HG03066 (cell line): ENCODE results near the gene RAB18.
"Not testable (repeated sequence)": the region's sequence is repeated elsewhere in the genome, so short reads cannot be mapped to it uniquely, and the experiment has no call there.

ENCODE experiments used
- ATAC-seq: cut with Tn5 transposase; IDR thresholded peaks from one replicate; pipeline ENCODE4 v1.9.1; 2021; ENCODE audit warnings: low read depth; ENCODE audit not compliant: unreplicated experiment

The RAB18 gene

GRCh38 chr10:27504007-27504807, at the start of gene RAB18:
RAB18 (plus strand) TSS chr10:27504304; CDS start chr10:27504370, 66 bp downstream.
- ATAC-seq, result peak; percentile 95

DNA sequence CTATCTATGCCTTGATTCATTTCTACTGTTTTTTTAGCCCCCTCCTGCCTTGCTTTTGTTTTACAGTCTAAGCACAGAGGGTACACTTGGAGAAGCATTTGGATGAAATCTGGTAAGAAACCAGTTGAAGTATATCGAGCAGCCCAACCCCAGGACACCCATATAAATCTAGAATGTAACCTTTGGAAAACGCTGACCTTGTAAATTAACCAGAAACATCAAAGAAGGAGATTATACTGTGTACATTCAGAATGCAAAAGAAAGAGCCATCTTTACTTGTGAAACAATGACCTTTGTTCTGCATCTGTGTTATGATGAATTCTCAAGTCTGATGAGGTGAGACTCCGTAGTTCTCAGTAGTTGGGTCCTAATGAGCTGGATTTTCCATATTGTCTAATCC, 49.3 kb upstream of the RAB18 start:
- ATAC-seq, result no peak

GRCh38 chr10:27457261-27457945, 46.7 kb upstream of the RAB18 start:
- no peak for ATAC-seq

DNA sequence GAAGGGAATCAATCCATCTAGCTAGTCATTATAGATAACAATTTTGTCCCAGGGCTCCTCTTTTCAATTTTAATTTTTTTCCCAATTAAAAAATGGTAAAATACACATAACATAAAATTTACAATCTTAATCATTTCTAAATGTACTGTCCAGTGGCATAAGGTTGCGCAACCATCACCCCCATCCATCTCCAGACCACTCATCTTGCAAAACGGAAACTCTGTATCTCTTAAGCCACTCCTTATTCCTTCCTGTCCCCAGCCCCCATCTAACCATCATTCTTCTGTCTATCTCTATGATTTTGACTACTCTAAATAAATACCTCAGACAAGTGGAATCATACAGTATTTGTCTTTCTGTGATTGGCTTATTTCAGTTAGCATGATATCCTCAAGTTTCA, 46.1 kb upstream of the RAB18 start:
- ATAC-seq, result no peak

- ATAC-seq, result no peak
These were observed 42.8 kb upstream of the RAB18 start for GRCh38 chr10:27461312-27461711.

- ATAC-seq, result no peak
These were observed 40.1 kb upstream of the RAB18 start for GRCh38 chr10:27463961-27464360.

DNA sequence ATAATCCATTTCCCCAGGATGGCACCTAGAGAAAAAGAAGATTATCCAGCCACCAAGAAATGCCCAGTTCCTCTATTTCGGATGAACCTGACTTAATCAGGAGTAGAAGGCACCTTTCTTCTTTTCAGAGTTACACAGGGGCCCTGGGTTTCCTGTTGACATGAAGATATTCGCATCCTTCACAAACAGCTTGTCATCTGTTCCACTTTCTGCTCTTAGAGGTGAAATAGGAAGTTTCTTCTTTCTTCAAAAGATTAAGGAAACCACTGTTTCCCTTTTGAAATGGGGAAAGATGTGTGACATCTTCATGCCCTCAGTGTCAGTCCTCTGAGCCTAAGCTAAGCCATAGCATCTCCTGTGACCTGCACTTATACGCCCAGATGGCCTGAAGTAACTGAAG, 39.1 kb upstream of the RAB18 start:
- no peak for ATAC-seq

DNA sequence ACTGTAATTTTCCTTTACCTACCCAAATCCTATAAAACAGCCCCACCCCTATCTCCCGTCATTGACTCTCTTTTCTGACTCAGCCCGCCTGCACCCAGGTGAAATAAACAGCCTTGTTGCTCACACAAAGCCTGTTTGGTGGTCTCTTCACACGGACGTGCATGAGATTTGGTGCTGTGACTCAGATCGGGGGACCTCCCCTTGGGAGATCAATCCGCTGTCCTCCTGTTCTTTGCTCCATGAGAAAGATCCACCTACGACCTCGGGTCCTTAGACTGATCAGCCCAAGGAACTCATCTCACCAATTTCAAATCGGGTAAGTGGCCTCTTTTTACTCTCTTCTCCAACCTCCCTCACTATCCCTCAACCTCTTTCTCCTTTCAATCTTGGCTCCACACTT, 38.5 kb upstream of the RAB18 start:
- ATAC-seq, result not testable (repeated sequence)

GRCh38 chr10:27470885-27471284, 33.2 kb upstream of the RAB18 start:
- no peak for ATAC-seq

- ATAC-seq, result no peak
These were observed 29.4 kb upstream of the RAB18 start for GRCh38 chr10:27474741-27475140.

GRCh38 chr10:27479016-27479415, 25.1 kb upstream of the RAB18 start:
- ATAC-seq, result no peak

DNA sequence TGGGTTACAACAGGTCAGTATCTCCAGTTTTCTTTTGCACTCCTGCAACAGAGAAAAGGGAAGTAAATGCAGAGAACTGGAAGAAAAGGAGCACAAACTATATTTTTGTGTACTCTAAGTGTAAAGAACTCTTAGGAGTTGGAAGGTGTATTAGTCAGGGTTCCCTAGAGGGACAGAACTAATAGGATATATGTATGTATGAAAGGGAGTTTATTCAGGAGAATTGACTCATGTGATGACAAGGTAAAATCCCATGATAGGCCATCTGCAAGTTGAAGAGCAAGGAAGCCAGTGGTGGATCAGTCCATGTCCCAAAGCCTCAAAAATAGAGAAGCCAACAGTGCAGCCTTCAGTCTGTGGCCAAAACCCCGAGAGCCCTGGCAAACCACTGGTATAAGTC, 22.6 kb upstream of the RAB18 start:
- ATAC-seq, result no peak

DNA sequence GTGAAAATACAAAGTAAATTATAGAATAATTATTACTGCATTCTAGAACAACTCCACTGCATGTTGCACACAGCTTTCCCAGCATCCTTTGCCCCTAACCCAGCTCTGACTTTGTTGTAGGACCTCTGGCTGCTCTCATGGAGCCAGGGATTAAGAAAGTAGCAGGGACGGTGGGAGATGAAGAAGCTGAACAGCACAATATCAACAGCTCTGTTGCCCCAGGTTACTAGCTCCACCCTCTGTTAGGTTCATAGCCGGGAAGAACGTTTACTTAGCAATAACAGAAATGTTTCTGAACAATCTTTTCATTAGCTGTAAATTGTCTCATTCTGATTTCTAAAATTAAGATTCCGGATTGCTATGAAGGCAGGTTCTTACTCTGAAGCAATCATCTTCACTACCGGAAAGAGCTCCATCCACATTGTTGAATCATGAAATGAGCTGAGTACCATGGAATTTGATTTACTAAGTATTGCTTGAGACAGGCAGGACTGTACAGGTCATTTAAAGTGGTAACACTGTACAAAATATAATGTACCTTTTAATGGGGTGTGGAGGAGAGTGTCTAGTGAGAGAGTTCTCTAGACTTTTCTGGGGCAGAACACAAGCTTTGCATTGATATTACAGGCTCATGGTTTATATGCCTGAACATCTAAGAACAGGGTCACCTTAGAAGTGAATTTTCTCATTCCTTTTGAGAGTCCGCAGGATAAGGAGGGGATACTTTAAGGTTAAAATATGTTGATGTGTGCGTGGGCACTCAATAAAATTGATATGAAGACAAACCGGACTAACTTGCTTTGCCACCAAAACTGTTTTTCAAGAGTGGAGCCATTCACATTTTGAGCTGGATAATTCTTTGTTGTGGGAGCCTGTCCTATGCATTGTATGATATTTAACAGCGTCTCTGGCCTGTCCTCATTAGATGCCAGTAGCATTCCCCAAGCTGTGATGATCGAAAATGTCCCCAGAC, 20.8 kb upstream of the RAB18 start:
- no peak for ATAC-seq

DNA sequence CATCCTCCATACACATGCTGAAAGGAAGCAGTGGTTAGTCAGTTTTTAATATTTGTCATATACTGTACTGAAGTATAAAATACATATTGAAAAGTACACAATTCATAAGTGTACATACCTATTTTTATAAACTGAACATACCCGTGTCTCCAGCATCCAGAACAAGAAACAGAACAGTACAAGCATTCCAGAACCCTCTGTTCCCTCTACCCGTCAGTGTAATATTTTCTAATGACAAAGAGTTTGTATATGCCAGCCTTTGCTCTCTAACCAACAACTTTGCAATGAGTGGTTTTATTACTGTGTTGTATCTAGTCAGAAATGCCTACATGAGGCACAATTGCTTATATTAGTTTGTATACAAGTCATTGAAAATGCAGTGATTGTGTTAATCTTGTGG, 18.7 kb upstream of the RAB18 start:
- ATAC-seq, result no peak

GRCh38 chr10:27485986-27486385, 18.1 kb upstream of the RAB18 start:
- no peak for ATAC-seq

GRCh38 chr10:27490807-27491206, 13.3 kb upstream of the RAB18 start:
- no peak for ATAC-seq

DNA sequence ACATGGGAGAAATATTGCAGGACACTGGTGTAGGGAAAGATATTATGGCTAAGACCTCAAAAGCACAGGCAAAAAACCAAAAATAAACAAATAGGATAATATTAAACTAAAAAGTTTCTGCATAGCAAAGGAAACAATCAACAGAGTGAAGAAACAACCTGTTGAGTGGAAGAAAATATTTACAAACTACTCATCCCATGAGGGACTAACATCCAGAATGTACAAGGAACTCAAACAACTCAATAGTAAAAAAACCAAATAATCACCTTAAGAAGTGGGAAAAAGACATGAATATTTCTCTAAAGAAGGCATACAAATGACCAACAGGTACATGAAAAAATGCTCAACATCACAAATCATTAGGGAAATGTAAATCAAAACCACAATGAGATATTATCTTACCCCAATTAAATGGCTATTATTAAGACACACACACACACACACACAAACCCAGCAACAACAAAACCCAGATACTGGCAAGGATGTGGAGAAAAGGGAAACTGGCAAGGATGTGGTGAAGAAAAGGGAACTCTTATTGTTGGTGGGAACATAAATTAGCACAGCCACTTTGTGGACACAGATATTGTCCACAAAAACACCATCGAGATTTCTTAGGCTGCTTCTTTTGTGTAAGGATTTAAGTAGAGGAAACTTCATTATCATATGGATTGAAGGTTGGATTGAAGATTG, 9.8 kb upstream of the RAB18 start:
- no peak for ATAC-seq

- ATAC-seq, result no peak
These were observed 8.0 kb upstream of the RAB18 start for GRCh38 chr10:27496137-27496536.

DNA sequence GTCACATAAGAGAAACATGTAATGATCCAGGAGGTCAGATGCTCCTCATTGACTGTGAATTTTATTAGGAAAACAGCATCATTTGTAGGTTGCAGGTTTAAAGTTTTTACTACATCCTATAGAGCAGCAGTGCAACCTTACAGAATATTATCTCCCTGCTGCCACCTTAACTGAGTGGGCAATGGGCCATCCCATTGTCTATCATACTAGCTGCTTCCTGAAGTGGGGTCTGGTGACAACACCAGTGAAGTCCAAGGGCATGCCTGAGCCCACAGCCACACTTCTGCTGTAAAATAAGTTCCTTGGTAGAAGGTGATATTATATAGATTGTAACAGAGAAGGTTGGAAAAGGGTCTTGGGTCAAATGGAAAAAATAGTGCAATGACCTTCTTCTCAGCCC, 4.0 kb upstream of the RAB18 start:
- ATAC-seq, result no peak

DNA sequence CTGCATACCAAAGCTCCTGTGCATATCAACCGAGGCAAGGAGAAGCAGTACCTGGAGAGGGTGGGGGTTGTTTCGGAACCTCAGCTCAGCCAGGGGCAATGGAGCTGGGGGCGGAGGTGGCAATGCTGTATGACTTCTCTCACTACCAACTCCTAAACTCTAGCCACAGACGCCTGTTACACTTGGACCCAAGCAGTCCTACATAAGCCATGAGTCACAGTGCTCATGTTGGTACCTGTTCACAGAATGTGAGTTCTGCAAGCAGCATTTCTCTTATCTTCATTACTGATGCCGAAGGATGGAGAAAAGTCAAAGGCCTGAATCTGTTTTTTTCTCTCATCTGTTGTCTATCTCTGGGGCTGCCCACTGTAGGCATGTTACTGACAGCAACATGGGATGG, 3.2 kb upstream of the RAB18 start:
- no peak for ATAC-seq
